Stimulated activated CD8-positive, alpha-beta memory T cell treated with anti-CD3 and anti-CD28 coated beads, Interleukin-12 subunit alpha, Interleukin-12 subunit beta, amount 100 ng/mL, for 4 hours (primary cell): ENCODE results near the gene STRIP1.

Experiments used
- DNase-seq: peaks from one replicate; pipeline ENCODE4 v3.0.0-alpha.2; 2020; ENCODE audit warnings: low read depth

STRIP1 gene

GRCh38 chr1:110034451-110035235 lies at the start of gene STRIP1:
Gene STRIP1, plus strand, starts transcription at chr1:110034624. Its CDS starts 14 bp downstream, at chr1:110034638.
- DNase-seq, result peak; percentile 83

DNA sequence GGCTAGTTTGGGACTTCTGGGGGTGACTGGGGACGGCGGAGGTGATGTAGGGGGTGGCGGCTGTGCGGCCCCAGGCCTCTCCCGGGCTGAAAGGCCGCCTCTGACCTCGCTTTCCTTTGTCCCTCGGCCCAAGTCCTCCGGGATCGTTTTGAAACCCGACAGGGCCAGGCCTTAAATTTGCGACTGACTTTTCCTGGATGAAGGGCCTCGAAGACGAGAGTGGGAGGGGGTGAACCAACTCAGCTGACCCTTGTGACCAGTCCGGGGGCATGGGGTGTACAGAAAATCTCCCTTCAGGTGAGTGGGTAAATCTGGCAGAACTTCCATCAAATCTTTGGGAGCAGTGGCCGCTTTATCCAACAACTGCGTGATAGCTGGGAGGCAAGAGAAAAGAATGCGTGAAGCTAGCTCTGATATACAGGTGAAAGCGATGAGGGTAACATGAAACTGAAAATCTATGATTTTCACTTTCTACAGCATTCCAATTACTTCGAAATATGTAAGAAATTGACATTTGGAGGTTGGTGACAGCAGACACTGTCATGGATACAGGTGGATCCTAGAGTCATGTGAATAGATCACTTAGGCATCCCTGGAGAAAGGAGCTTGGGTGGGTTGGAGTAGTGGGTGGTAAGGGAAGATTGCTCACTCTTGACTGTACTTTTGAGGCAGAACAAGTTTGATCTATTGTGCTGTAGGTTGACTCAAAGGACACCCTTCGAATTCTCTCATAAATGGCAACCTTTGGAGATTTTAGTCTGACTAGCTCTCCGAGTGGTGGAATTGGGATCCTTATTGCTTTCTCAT lies 49.0 kb upstream of the STRIP1 start:
- DNase-seq, result no peak

DNA sequence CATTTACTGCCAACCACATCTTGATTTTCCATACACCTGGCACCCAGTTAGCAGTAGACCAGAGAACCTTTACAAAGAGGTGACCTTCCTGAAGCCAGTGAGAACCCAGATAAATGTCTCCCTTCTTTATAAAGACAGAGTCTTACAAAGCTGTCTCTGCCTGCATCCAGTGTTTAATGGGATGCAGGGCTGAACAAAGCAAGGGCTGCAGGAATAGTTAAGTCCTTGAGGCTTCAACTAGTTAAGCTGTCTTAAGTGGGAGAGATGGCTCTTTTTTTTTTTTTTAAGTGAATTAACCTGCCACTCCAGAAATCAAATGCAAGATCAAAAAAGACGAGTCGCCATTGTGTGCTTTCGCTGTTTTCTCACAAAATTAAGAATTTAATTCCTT lies 48.4 kb upstream of the STRIP1 start:
- DNase-seq, result no peak

GRCh38 chr1:109988349-109988914 lies 46.0 kb upstream of the STRIP1 start:
- DNase-seq, result no peak

- no peak for DNase-seq
Measured at GRCh38 chr1:109989506-109990301, 44.7 kb upstream of the STRIP1 start.

GRCh38 chr1:109990302-109990653 lies 44.1 kb upstream of the STRIP1 start:
- no peak for DNase-seq

DNA sequence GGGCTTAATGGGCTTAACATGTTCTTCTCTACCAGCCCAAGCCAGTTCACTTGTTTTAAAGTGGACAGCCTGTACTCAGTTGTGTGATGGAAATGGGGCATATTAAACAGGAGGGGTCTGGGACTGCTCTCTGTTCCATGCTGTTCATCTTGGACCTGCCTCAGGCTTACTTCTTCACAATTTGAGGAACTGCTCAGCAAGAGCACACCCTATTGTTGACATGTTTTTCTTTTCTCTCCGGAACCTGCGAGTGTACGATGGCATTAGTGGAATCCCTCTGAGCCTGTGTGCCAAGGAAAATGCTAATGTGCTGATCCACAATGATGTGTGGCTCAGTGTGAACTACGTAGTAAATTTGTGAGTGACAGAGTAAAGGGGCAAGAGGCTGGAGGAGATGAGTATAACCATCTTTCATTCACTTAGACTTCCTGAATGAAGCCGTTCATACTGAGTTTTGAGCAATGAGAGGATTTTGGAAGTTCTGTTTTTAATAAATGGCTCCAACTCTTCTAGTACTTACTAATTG lies 43.0 kb upstream of the STRIP1 start:
- no peak for DNase-seq

- DNase-seq, result no peak
Measured at GRCh38 chr1:109993885-109994284, 40.5 kb upstream of the STRIP1 start.

GRCh38 chr1:109994654-109995053 lies 39.8 kb upstream of the STRIP1 start:
- no peak for DNase-seq

DNA sequence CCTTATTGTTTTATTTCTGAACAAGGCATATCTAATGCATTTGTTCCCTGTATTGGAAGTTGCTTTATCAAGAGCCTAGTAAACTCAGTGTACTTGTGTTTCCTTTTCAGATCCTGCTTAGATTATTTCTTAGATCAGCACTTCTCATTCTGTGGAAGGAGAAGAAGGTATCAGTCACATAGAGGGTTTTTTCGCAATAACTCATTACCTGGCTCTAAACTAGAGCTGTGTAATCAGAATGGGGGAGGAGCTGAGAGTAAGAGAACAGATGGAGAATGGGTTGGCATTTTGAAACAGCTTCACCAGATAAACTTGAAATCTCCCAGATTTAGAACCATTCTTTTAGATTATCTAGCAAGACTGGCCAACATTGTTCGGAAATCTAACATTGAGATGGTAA lies 38.9 kb upstream of the STRIP1 start:
- no peak for DNase-seq

GRCh38 chr1:109996476-109996875 lies 37.9 kb upstream of the STRIP1 start:
- no peak for DNase-seq

GRCh38 chr1:109997204-109997866 lies 37.1 kb upstream of the STRIP1 start:
- no peak for DNase-seq

- DNase-seq, result no peak
Measured at GRCh38 chr1:109997867-109998229, 36.6 kb upstream of the STRIP1 start.

- no peak for DNase-seq
Measured at GRCh38 chr1:110002695-110003094, 31.7 kb upstream of the STRIP1 start.

DNA sequence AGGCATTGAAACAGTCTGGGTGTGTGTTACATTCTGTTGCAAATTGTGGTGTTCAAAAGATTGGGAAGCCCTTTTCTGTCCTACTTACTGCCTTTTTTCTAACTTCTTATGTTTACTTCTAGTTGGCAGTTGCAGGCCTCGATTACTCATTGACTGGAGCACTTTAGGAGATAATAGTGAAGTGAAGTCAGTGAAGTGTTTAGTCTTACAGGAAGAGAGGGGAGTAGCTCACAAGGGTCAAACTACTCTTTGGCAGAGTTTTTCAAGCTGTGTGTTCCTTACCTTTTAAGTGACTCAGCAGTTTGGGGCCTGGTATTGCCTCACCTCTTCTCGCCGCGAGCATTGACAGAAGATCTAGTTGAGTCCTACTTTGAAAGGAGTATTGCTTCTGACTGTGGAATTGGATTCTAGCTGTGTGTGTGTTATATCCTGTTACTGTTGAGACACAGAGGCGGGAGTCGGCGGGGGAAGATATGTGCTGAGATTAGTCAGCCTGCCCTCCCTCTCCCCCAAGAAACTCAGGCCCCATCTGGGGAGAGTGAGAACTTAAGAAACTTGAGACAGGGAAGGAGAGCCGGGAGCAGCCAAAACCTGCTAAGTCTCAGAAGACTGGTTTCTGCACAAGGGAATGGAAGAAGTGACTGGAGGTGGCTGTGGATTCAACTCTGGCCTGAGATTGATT lies 30.5 kb upstream of the STRIP1 start:
- peak; percentile 4 for DNase-seq

GRCh38 chr1:110004583-110004982 lies 29.8 kb upstream of the STRIP1 start:
- no peak for DNase-seq

GRCh38 chr1:110005971-110006370 lies 28.5 kb upstream of the STRIP1 start:
- no peak for DNase-seq

DNA sequence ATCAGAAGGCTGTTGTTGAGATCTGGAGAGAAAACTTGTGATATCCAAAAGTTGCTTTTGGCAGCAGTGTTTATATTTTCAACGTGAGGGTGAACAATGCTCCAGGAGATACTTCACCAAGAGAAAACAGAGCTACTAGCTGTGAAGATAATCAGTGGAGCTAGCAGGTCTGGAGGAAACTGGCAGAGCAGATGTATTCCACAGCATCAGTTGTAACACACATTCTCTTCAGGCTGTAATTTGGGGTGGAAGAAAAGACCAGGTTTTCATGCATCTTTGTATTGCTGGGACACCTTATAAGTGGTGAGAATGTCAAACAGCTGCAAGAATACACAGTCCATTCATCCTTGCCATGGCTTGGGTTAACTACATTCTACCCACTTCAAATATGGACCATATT lies 27.9 kb upstream of the STRIP1 start:
- no peak for DNase-seq

- no peak for DNase-seq
Measured at GRCh38 chr1:110007046-110007830, 27.2 kb upstream of the STRIP1 start.

DNA sequence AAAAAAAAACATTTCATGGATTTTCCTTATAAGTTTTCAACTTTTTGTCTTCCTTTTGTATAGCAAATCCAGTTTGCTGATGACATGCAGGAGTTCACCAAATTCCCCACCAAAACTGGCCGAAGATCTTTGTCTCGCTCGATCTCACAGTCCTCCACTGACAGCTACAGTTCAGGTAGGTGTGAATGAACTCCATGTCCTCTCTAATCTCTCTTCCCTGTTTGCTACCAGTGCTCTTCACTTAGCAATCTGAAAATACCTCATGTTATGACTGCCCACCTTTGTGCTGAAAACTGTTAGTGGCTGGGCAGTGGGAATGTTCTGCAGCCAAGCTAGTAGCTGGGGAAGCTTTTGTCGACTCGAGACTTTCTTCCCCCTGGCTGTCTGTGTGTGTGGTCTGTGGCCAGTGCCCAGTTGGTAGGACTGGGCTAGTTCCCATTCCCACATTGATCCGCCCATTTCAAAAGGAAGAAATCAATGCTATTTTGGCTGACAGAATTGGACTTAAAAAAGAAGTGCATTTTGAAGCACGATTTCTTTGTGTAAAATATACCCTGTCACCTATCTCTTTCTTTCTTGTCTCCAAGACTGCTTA lies 25.4 kb upstream of the STRIP1 start:
- DNase-seq, result no peak
